ENCODE results near the gene CYP26C1.

The CYP26C1 gene

GRCh38 chr10:93058139-93058538 is 2.5 kb upstream of the CYP26C1 start:
- TF ChIP-seq CTCF (conservative IDR thresholded peaks at IDR 0.05; ENCODE audit: control insufficient read depth, insufficient read depth, low read depth, low read length) = no peak
- DNase-seq (ENCODE audit: low read depth) = no peak
- H3K4me3 ChIP-seq (ENCODE audit: control insufficient read depth, low read depth, low read length) = no peak overlapping the region

- no peak for DNase-seq (ENCODE audit: low read depth)
- H3K4me3 ChIP-seq (ENCODE audit: control insufficient read depth, low read depth, low read length) = no peak overlapping the region
- TF ChIP-seq CTCF (conservative IDR thresholded peaks at IDR 0.05; ENCODE audit: control insufficient read depth, insufficient read depth, low read depth, low read length) = no peak
Measured at GRCh38 chr10:93060887-93061593, 442 bp downstream of the CYP26C1 start.

GRCh38 chr10:93061594-93062513 is 1.3 kb downstream of the CYP26C1 start:
- TF ChIP-seq CTCF (conservative IDR thresholded peaks at IDR 0.05; ENCODE audit: control insufficient read depth, insufficient read depth, low read depth, low read length) = no peak
- peak overlapping the region; percentile 13 for H3K4me3 ChIP-seq (ENCODE audit: control insufficient read depth, low read depth, low read length)
- no peak for DNase-seq (ENCODE audit: low read depth)

GRCh38 chr10:93062514-93063143 is 2.0 kb downstream of the CYP26C1 start:
- H3K4me3 ChIP-seq (ENCODE audit: control insufficient read depth, low read depth, low read length) = peak overlapping the region; percentile 13
- TF ChIP-seq CTCF (conservative IDR thresholded peaks at IDR 0.05; ENCODE audit: control insufficient read depth, insufficient read depth, low read depth, low read length) = no peak
- peak; percentile 30 for DNase-seq (ENCODE audit: low read depth)

- H3K4me3 ChIP-seq (ENCODE audit: control insufficient read depth, low read depth, low read length) = no peak overlapping the region
- TF ChIP-seq CTCF (conservative IDR thresholded peaks at IDR 0.05; ENCODE audit: control insufficient read depth, insufficient read depth, low read depth, low read length) = no peak
- no peak for DNase-seq (ENCODE audit: low read depth)
Measured at GRCh38 chr10:93063144-93063976, 2.8 kb downstream of the CYP26C1 start.

Measured in fibroblast of mammary gland (primary cell).